GM21737 (cell line): ENCODE results near the gene CLC.

Experiments
- ATAC-seq: cut with Tn5 transposase; IDR thresholded peaks from one replicate; pipeline ENCODE4 v1.9.1; 2021; ENCODE audit warnings: mild to moderate bottlenecking, moderate library complexity; ENCODE audit not compliant: unreplicated experiment

CLC gene

GRCh38 chr19:39681416-39681815 lies 56.4 kb downstream of the CLC start:
- ATAC-seq, result no peak
